HepG2 (cell line): ENCODE measurements around the gene PIEZO1. TPM values are rescaled to one million over a fixed set of nuclear protein-coding genes. Genes with fewer than 3 reads are reported as not detected.

Experiments
- ATAC-seq: fragments of 200-7000 bp; cut with Tn5 transposase; 3 replicates; pipeline ENCODE4 v1.9.1; 2020; ENCODE audit warnings: mild to moderate bottlenecking, moderate library complexity
- BruUV-seq: library from RNA; stranded (reverse); fragments of 400-500 nt; replicated peaks from 2 replicates; lab custom pipeline; 2021; lab: Mats Ljungman, UMichigan
- CTCF ChIA-PET: fragments of 300-600 bp; formaldehyde crosslinking; extraction: SDS; loops from one replicate; lab custom pipeline; 2021; ENCODE audit warnings: low total read pairs, inconsistent platforms, low intra/inter-chr PET ratio; lab: Yijun Ruan, JAX
- POLR2A ChIA-PET: fragments of 350-600 bp; sonication (Branson Sonifier 250); formaldehyde crosslinking; loops from one replicate; lab custom pipeline; 2020; ENCODE audit warnings: antibody characterized with exemption, inconsistent platforms; lab: Yijun Ruan, JAX
- DNase-seq: peaks from one replicate; pipeline ENCODE4 v3.0.0-alpha.2; 2015; ENCODE audit warnings: low spot score
- FAIRE-seq: peaks from 3 replicates; lab custom pipeline; 2011; peaks lifted over from hg19 to GRCh38; lab: Jason Lieb, UNC
- H2AFZ ChIP-seq: one replicate; pipeline ENCODE4 v1.6.1; 2011; ENCODE audit warnings: low read length, inconsistent platforms
- H3K27ac ChIP-seq: fragments of 300-600 bp; 3 replicates; pipeline ENCODE4 v1.8.0; 2011; ENCODE audit warnings: mixed run types, mild to moderate bottlenecking, mixed read lengths, low read length, inconsistent platforms; ENCODE audit not compliant: insufficient read depth; ENCODE audit errors: extremely low read length
- H3K27me3 ChIP-seq, 2 experiments: fragments of 200-600 bp in 1 of 2; 2 replicates in 1 of 2; 3 replicates in 1 of 2; pipeline versions ENCODE4 v1.6.0 to v1.8.0; 2011; ENCODE audit warnings: low read length in 2 of 2, mild to moderate bottlenecking in 2 of 2, moderate library complexity in 2 of 2, inconsistent platforms in 1 of 2; ENCODE audit not compliant: insufficient read depth in 2 of 2, control insufficient read depth in 1 of 2
- H3K36me3 ChIP-seq, 2 experiments: fragments of 200-600 bp in 1 of 2; replicated peaks in 1 of 2; 2 replicates in 1 of 2; 3 replicates in 1 of 2; pipeline versions ENCODE4 v1.5.1 to v1.8.0; 2011; ENCODE audit warnings: low read length in 2 of 2, inconsistent platforms in 1 of 2; ENCODE audit not compliant: insufficient read depth in 2 of 2, control insufficient read depth in 1 of 2
- H3K4me1 ChIP-seq: 2 replicates; pipeline ENCODE4 v1.5.1; 2012; ENCODE audit warnings: low read length, inconsistent platforms; ENCODE audit not compliant: insufficient read depth
- H3K4me2 ChIP-seq: 2 replicates; pipeline ENCODE4 v1.6.0; 2011; ENCODE audit warnings: low read depth, low read length, inconsistent platforms
- H3K4me3 ChIP-seq, 3 experiments: fragments of 200-600 bp in 1 of 3; sonication (generic), shearing (Covaris generic) in 1 of 3; replicated peaks in 1 of 3; 2 replicates each; pipeline ENCODE4 v1.5.1; 2011 to 2016; ENCODE audit warnings: low read length in 3 of 3, inconsistent platforms in 2 of 3, low read depth in 2 of 3, mild to moderate bottlenecking in 2 of 3, control low read depth in 1 of 3, mixed read lengths in 1 of 3; ENCODE audit not compliant: insufficient read depth in 1 of 3
- H3K79me2 ChIP-seq: one replicate; pipeline ENCODE4 v1.6.1; 2011; ENCODE audit warnings: low read length, inconsistent platforms; ENCODE audit not compliant: insufficient read depth
- H3K9ac ChIP-seq: 2 replicates; pipeline ENCODE4 v1.6.0; 2011; ENCODE audit warnings: mild to moderate bottlenecking, low read depth, low read length, inconsistent platforms; ENCODE audit not compliant: insufficient read depth
- H3K9me3 ChIP-seq: 2 replicates; pipeline ENCODE4 v1.5.1; 2012; ENCODE audit warnings: mild to moderate bottlenecking, low read length
- H4K20me1 ChIP-seq: 2 replicates; pipeline ENCODE4 v1.6.0; 2011; ENCODE audit warnings: inconsistent platforms, mild to moderate bottlenecking, low read length, moderate library complexity; ENCODE audit not compliant: insufficient read depth
- ATF7-NPFF ChIP-seq: sonication (generic); formaldehyde crosslinking; IDR thresholded peaks from 2 replicates; pipeline ENCODE4 v1.8.1; 2023; ENCODE audit warnings: mild to moderate bottlenecking, low read depth, missing genetic modification reagents, moderate library complexity
- BRCA1 ChIP-seq: sonication (generic); formaldehyde crosslinking; IDR thresholded peaks from 2 replicates; pipeline ENCODE4 v1.4.0; 2020; ENCODE audit warnings: missing genetic modification reagents
- HINFP ChIP-seq: sonication (generic); formaldehyde crosslinking; IDR thresholded peaks from 2 replicates; pipeline ENCODE4 v1.4.0; 2020; ENCODE audit warnings: low read depth, mild to moderate bottlenecking, missing genetic modification reagents
- HNF4A ChIP-seq: sonication (generic); formaldehyde crosslinking; IDR thresholded peaks from 2 replicates; pipeline ENCODE4 v1.4.0; 2020; ENCODE audit warnings: missing genetic modification reagents
- HNF4G ChIP-seq, 2 experiments: sonication (generic) in 1 of 2; formaldehyde crosslinking in 1 of 2; IDR thresholded peaks; 2 replicates each; pipeline versions ENCODE4 v1.4.0 to v1.6.1; 2011 to 2020; ENCODE audit warnings: borderline replicate concordance in 2 of 2, low read depth in 2 of 2, mild to moderate bottlenecking in 2 of 2, low read length in 1 of 2, missing genetic modification reagents in 1 of 2, moderate library complexity in 1 of 2
- KDM5A ChIP-seq: fragments of 200-600 bp; sonication (generic); IDR thresholded peaks from 2 replicates; pipeline ENCODE4 v1.7.0; 2018; ENCODE audit warnings: antibody characterized with exemption, mild to moderate bottlenecking, low read length, borderline replicate concordance
- KLF12 ChIP-seq: sonication (generic); formaldehyde crosslinking; IDR thresholded peaks from 2 replicates; pipeline ENCODE4 v1.4.0; 2020; ENCODE audit warnings: missing genetic modification reagents, borderline replicate concordance
- NCOR1 ChIP-seq: fragments of 200-600 bp; sonication (generic); IDR thresholded peaks from 2 replicates; pipeline ENCODE4 v1.7.0; 2017; ENCODE audit warnings: antibody characterized with exemption, low read length, borderline replicate concordance
- NFATC3 ChIP-seq: sonication (generic); formaldehyde crosslinking; IDR thresholded peaks from 2 replicates; pipeline ENCODE4 v1.5.1; 2020; ENCODE audit warnings: mild to moderate bottlenecking, missing genetic modification reagents
- NFE2 ChIP-seq: sonication (generic); formaldehyde crosslinking; IDR thresholded peaks from 2 replicates; pipeline ENCODE4 v1.4.0; 2020; ENCODE audit warnings: missing genetic modification reagents
- PHF21A ChIP-seq: sonication (generic); formaldehyde crosslinking; IDR thresholded peaks from 2 replicates; pipeline ENCODE4 v1.5.0; 2020; ENCODE audit warnings: mild to moderate bottlenecking, missing genetic modification reagents
- RXRB ChIP-seq: IDR thresholded peaks from 2 replicates; pipeline ENCODE4 v1.6.1; 2016; ENCODE audit warnings: borderline replicate concordance, missing genetic modification reagents, missing compliant biosample characterization
- SOX5 ChIP-seq: IDR thresholded peaks from 2 replicates; pipeline ENCODE4 v1.6.1; 2016; ENCODE audit warnings: borderline replicate concordance
- TBX2 ChIP-seq: sonication (generic); formaldehyde crosslinking; IDR thresholded peaks from 2 replicates; pipeline ENCODE4 v1.5.0; 2020; ENCODE audit warnings: missing genetic modification reagents, mild to moderate bottlenecking, borderline replicate concordance
- ZBTB7A ChIP-seq: sonication (generic); formaldehyde crosslinking; IDR thresholded peaks from 2 replicates; pipeline ENCODE4 v1.8.0; 2022; ENCODE audit warnings: mild to moderate bottlenecking, missing genetic modification reagents
- ZFYVE20 ChIP-seq: sonication (generic); formaldehyde crosslinking; IDR thresholded peaks from 2 replicates; pipeline ENCODE4 v1.8.0; 2023; ENCODE audit warnings: low read depth, mild to moderate bottlenecking, moderate library complexity, missing genetic modification reagents, borderline replicate concordance
- ZMYM2 ChIP-seq: sonication (generic); formaldehyde crosslinking; IDR thresholded peaks from 2 replicates; pipeline ENCODE4 v1.8.0; 2022; ENCODE audit warnings: mild to moderate bottlenecking, missing genetic modification reagents
- ZMYM3 ChIP-seq: sonication (generic); formaldehyde crosslinking; IDR thresholded peaks from 2 replicates; pipeline ENCODE4 v1.5.1; 2020; ENCODE audit warnings: mild to moderate bottlenecking, missing genetic modification reagents
- ZNF136 ChIP-seq: sonication (generic); formaldehyde crosslinking; IDR thresholded peaks from 2 replicates; pipeline ENCODE4 v1.8.1; 2022; ENCODE audit warnings: low read depth, mild to moderate bottlenecking, moderate library complexity, missing genetic modification reagents
- ZNF543 ChIP-seq: sonication (generic); formaldehyde crosslinking; IDR thresholded peaks from 2 replicates; pipeline ENCODE4 v1.4.0; 2020; ENCODE audit warnings: mild to moderate bottlenecking, missing genetic modification reagents
- ZNF770 ChIP-seq: sonication (generic); formaldehyde crosslinking; IDR thresholded peaks from 2 replicates; pipeline ENCODE4 v1.5.0; 2020; ENCODE audit warnings: mild to moderate bottlenecking, missing genetic modification reagents
- WGBS: methylation state at CpG from one replicate; pipeline ENCODE4 v1.1.6; 2017; ENCODE audit warnings: low lambda C conversion rate; 5-methylcytosine and 5-hydroxymethylcytosine counted together
- in situ Hi-C: cut with HindIII; loops from 2 replicates; pipeline ENCODE4 v1.10.0; 2017; ENCODE audit warnings: low pct_unique_long_range_greater_than_20kb; ENCODE audit not compliant: extremely low pct_ligation_motif_present
- intact Hi-C: fragments of 100-400 bp; cut with micrococcal nuclease; formaldehyde crosslinking; loops from one replicate; pipeline ENCODE4 v1.10.0; 2022; ENCODE audit not compliant: unreplicated experiment
- polyA plus RNA-seq, 8 experiments: library from polyadenylated mRNA; depleted of rRNA in 3 of 8; stranded (reverse) in 7 of 8; unstranded in 1 of 8; fragments of >200 nt; fragmentation: Illumina TruSeq in 4 of 8; extraction: Trizol in 4 of 8; gene quantifications; 2 replicates each; pipeline versions ENCODE4 v1.2.1 to v1.2.3, GENCODE V29; 2011 to 2016; ENCODE audit warnings: low read depth in 4 of 8, missing spikeins in 1 of 8, mixed read lengths in 1 of 8; ENCODE audit not compliant: insufficient read depth in 1 of 8
- total RNA-seq, 5 experiments: library from RNA; depleted of rRNA; stranded (reverse); fragments of >200 nt; fragmentation: Illumina TruSeq; extraction: Trizol; gene quantifications; 2 replicates each; pipeline ENCODE4 v1.2.3, GENCODE V29; 2016; ENCODE audit warnings: low read depth in 1 of 5

Gene PIEZO1
- total and polyA plus RNA-seq, 2 of the 13 experiments (the other 11 are each of a cell fraction or from before 2014, with no cell fraction given), result 67.9 to 85.0 TPM

GRCh38 chr16:88680554-88681083, 104.4 kb downstream of the PIEZO1 start:
- intact Hi-C loops (no loop called here), in situ Hi-C loops (no loop called here)
- no peak overlapping the region for H2AFZ ChIP-seq
- ATAC-seq (no peak), FAIRE-seq (no peak), DNase-seq (no peak)
- H3K9ac ChIP-seq, result no peak overlapping the region
- peaks cover 8% of the 10 kb centered on the region; the same call in 1 of the 2 replicates for H4K20me1 ChIP-seq
- no peaks in the 10 kb centered on the region for H3K79me2 ChIP-seq
- peak overlapping the region in 1 of 3 experiments; percentile 58; a peak in 2 of 6 replicates for H3K4me3 ChIP-seq
- H3K4me2 ChIP-seq, result peak overlapping the region; percentile 65
- 47% methylated on average over 5 of the region's 5 CpGs for WGBS
- BruUV-seq, result no TSS peak
- H3K9me3 ChIP-seq, result no peaks in the 10 kb centered on the region
- ChIA-PET CTCF (interaction anchor here (0.9 kb wide), 1 partner anchor 17 kb away, joined by 4 read pairs; no protein-coding TSS in a partner anchor), POLR2A (interaction anchor here (1.1 to 1.5 kb wide), 2 partner anchors 18 to 31 kb away, joined by 3 to 6 read pairs; partner anchors contain the start of gene MVD)
- H3K36me3 ChIP-seq, result no peaks in the 10 kb centered on the region
- H3K27me3 ChIP-seq, result peaks cover 7 to 43% of the 10 kb centered on the region in 2 experiments; a peak in 4 of 5 replicates
- peaks cover 48% of the 10 kb centered on the region for H3K4me1 ChIP-seq
- no peak overlapping the region for H3K27ac ChIP-seq
- no peak for TF ChIP-seq BRCA1 (CRISPR knock-in tag)
- TF ChIP-seq ZBTB7A (CRISPR knock-in tag), result 0 out of 2 replicates have a peak, but pooled peaks have one; percentile 48
- peak; percentile 37 for TF ChIP-seq NCOR1
- TF ChIP-seq KLF12, result no peak
- TF ChIP-seq ZNF543 (CRISPR knock-in tag), result no peak
- no peak for TF ChIP-seq KDM5A
- peak; percentile 72 for TF ChIP-seq ZMYM2 (CRISPR knock-in tag)
- 0 out of 2 replicates have a peak, but pooled peaks have one; percentile 8 for TF ChIP-seq NFATC3
- TF ChIP-seq PHF21A (CRISPR knock-in tag), result 0 out of 2 replicates have a peak, but pooled peaks have one; percentile 25
- TF ChIP-seq SOX5 (CRISPR knock-in tag), result no peak
- no peak for TF ChIP-seq ZNF136
- 0 out of 2 replicates have a peak, but pooled peaks have one; percentile 64 for TF ChIP-seq ZFYVE20 (CRISPR knock-in tag)
- TF ChIP-seq TBX2 (CRISPR knock-in tag), result 0 out of 2 replicates have a peak, but pooled peaks have one; percentile 12
- TF ChIP-seq ZMYM3 (CRISPR knock-in tag), result peak; percentile 16; the same call in 1 of the 2 replicates
- TF ChIP-seq ZNF770, result peak; percentile 89
- 0 out of 2 replicates have a peak, but pooled peaks have one; percentile 49 for TF ChIP-seq HINFP
- TF ChIP-seq RXRB, result no peak
- TF ChIP-seq HNF4G (IDR thresholded peaks at IDR 0.05; ENCODE audit: borderline replicate concordance, low read depth, low read length), result 0 out of 2 replicates have a peak, but pooled peaks have one; percentile 30
- TF ChIP-seq HNF4G (CRISPR knock-in tag; IDR thresholded peaks at IDR 0.05; ENCODE audit: borderline replicate concordance, low read depth), result no peak
- TF ChIP-seq HNF4A (CRISPR knock-in tag), result peak; percentile 41
- 0 out of 2 replicates have a peak, but pooled peaks have one; percentile 48 for TF ChIP-seq ATF7-NPFF (CRISPR knock-in tag)
- no peak for TF ChIP-seq NFE2 (CRISPR knock-in tag)
